HG03103 (cell line): ENCODE measurements around the gene KCTD2.

Experiments used
- ATAC-seq: cut with Tn5 transposase; IDR thresholded peaks from one replicate; pipeline ENCODE4 v1.9.1; 2021; ENCODE audit warnings: low read depth; ENCODE audit not compliant: unreplicated experiment

KCTD2 gene

DNA sequence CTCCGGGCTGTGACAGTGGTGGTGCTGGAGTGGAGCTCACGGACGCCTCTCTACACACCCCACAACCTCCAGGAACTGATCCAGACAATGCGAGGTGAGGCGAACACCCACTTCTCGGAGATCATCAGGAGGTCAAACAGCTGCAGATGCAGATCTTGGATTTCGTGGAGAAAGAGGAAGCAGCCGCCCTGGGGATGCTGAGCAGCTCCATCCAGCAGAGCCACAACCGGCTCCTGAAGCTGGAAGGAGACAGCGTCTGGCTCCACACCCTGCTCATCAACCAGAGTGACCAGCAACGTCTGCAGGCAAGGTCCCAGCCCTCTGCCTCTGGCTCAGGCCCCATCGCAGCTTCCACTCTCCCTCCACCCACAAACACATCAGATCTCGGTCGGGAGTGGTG, 27.5 kb downstream of the KCTD2 start:
- ATAC-seq = no peak

DNA sequence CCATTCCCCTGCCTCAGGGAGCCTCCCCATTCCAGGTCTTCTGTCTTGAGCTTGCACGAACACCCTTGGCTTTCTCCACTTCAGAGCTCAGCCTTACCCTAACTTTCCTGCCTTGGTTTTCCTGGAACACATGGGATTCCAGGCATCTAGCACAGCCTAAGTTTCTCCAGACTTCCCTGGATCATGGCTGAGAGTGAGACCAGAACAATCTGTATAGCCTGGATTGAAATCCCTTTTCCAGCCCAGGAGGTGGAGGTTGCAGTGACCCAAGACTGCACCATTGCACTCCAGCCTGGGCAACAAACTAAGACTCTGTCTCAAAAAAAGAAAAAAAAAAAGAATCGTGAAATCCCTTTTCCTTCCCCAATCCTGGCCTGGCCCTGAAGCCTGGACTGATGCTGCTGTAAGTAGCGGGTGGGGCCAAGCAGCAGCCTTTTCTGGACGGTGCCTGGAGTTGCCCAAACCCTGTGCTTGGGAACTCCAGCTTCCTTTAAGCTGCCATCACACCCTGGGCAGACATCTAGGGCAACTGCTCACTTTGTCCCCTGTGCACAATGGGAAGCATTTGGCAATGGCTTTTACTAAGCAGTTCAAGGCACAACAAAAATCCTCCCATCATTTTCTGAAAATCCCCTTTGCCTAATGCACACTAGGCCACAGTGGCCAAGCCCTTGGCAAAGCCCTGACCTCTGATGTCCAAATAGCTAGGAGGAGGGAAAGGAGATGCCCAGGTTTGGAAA, 28.7 kb downstream of the KCTD2 start:
- ATAC-seq = no peak

DNA sequence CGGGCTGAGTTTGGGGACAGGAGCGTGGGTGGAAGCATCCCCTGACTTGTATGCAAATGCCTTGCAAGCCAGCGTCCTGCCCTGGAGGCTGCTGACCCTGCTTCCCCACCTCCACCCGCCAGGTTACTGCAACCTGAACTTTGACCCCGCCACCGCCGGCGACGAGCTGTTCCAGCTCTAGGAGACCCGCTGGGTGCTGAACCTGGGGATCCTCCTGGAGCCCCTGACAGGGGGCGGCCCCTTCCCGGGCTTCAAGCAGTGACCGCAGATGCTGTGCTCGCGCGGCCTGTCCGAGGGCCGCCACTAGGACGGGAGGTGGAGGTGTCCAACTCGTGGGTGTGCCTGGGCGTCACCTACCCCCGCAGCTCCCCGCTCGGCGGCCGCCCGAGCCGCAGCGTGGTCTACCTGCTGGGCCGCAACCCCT, 30.1 kb downstream of the KCTD2 start:
- ATAC-seq = no peak

DNA sequence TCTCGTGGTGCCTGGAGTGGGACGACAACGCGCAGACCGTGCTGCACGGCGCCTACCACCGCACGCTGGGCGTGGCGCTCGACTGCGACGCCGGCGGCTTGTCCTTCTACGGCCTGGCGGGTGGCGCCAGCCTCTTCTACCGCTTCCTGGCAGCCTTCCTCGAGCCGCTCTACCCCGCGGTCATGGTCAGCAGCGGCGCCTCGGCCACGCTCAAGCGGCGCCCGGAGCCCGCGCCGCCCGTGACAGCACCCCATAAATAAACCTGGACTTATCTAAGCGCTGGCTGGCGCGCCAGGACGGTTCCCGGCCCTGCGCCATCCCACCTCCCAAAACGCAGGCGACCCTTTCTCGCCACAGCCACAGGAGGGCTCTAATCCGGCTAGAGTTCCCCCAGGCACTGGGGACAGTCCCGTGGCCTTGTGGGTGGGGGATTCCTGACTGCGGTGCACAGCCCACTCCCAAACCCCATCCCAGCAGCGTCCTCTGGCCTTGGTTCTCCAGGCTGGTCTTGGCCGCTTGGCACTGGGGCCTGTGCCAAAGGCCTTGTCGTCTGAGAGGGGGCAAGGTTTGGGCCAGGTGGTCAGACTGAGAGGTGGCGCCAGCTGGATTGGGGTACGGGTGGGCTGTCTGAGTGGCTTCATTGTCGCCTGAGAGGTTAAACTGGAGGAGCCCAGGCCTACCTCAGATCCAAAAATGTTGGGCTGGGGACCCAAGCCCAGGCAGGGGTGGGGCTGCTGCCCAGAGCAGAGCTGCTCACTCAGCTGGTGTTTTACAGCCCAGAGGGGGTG, 30.7 kb downstream of the KCTD2 start:
- no peak for ATAC-seq

DNA sequence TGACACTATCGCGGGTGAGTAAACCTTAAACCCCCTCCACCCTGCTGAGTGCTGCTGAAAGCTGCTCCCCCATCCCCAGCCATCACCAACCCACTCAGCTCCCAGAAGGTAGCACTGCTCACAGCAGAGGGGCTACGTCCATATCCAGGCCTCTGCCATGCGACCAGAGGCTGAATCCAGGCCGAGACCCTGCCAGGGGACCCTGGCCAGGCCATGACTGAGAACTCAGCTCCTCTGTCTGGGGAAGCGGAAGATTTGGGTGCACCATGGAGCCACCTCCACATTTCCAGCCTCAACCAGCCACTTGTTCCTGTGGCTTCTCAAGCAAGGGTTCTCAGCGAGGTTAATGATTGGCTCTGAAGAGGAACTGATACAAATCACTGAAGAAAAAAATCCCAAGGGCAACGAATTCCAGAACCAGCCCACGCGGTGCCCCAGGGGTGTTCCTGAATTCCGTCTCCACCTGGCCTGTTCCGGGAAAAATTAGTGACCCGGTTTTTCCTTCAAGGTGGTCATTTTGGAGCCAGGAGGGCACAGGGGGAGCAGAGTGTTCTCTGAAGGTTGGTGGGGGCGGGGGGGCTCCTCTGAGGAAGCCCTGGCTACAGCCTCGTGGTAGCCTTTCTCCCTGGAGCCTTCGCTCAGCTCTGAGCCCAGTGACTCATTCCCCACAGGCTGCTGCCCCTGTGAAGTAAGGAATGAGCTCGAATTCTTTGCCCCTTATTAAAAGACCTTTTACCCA, 31.4 kb downstream of the KCTD2 start:
- no peak for ATAC-seq

DNA sequence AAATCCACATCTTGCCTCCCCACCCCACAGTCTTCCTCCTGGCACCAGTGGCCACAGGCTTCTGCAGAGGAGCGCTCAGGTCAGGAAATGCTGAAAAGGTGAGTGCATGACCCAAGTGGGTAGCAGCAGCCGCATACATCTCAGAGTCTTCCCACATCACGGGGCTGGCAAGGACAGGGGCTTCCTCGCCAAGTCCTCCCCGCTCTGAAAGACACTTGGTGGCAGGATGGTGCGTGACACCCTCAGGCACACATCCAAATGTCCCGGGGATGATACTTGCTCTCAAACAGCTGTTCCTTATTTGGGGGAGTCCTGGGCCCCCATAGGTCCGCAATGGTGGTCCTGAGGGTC, 32.0 kb downstream of the KCTD2 start:
- ATAC-seq = no peak

DNA sequence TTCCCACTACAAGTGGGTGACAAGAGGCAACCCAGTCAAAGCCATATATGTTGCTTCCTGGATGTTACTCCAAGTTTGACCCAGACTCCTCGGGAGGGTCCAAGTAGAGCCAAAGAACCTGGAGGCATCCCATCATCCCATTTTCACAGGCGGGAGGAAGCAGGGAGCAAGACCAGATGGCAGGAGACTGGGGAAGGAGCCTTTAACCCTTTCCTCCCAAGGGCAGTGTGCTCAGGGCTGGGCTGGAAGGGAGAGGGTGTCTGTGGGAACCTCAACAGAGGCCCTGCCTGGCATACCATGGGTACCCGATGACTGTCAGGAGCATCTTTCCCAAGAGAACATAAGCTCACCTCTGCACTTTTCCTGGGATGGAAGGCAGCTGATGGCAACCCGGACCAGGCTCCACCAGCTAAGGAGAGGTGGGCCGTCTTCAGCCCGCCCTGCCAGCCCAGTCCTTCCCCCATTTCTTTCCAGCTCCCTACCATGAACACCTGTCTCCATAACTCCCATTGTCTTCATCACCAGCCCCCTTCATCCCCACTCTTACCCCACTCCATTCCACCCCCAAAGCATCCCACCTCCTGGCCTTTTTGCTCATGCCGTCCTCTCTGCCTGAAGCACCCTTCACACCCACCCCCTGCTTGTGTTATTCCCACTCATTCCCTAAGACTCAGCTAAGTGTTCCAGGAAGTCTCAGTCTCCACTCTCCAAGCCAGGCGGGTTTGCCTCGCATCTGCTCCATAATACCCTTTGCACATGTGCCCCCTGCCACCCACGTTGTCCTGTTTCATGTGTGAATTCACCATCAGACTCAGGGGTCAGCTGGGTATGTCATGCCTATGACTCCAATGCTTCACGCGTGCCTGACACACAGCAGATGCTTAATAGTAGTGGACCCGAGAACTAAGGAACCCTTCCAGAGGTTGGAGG, 34.9 kb downstream of the KCTD2 start:
- ATAC-seq = no peak

DNA sequence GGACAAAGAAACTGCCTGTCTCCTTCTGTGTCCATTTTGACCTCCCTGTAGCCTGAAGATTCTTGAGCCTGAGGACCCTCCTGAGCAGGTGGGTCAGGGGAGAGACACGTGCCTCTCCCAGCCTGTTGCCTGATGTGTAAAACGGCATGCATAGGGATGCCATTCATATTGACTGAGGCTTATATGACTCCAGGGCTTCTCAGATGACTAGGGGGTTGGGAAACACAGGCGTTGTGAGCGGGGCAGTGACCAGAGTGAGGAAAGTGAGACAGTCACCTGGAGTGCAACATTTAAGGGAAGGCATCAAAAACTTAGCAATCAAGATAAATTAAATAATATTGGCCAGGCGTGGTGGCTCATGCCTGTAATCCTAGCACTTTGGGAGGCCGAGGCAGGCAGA, 35.7 kb downstream of the KCTD2 start:
- no peak for ATAC-seq

DNA sequence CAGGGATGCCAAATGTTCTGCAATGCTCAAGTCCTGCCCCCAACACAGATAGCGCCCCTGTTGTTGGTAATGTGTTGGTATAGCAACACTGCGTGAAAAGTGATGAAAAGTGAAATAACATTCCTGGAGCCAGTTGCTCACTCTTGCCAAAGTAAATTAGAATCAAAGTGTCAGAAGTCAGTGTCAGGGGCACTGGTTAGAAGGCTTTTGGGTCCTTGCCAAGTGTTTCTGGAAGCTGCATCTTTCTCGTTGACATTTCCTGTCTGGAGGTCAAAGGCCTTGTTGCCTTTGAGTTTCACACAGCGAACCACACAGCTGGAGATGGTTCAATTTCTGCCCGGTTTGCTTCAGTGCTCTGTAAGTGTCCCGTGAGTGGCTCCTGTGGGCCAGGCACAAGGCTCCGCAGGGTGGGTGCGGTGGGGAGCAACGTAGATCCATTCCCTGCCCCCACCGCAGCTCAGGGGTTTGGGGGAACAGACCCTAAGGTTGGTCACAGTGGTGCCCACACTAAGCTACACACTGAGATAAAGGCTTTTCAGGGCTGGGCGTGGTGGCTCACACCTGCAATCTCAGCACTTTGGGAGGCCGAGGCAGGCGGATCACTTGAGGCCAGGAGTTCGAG, 37.1 kb downstream of the KCTD2 start:
- ATAC-seq = no peak

DNA sequence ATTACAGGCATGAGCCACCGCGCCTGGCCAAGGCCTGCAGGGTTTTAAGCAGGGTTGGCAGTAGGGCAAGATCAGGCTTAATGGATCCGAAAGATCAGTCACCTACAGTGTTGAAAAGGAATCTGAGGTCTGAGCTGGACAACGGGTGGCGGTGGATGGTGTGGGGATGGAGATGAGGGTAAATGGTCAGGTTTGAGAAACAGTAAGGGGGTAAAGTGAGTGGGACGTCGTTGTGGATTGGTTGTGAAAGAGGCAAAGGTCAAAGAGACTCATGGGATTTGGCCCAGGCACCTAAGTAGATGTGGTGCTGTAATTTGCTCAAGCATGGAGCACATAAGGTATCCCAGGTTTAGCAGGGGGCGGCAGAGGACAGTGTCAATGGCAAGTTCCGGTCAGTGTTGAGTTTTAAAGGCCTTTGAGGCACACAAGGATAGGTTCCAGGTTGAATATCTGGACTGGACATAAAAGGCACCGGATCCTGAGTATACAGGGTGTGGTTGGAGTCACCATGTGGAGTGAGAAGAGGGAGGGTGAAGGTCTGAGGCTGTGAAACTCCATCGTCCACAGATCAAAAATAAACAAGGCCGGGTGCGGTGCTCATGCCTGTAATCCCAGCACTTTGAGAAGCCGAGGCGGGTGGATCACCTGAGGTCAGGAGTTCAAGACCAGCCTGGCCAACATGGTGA, 39.6 kb downstream of the KCTD2 start:
- ATAC-seq = no peak

DNA sequence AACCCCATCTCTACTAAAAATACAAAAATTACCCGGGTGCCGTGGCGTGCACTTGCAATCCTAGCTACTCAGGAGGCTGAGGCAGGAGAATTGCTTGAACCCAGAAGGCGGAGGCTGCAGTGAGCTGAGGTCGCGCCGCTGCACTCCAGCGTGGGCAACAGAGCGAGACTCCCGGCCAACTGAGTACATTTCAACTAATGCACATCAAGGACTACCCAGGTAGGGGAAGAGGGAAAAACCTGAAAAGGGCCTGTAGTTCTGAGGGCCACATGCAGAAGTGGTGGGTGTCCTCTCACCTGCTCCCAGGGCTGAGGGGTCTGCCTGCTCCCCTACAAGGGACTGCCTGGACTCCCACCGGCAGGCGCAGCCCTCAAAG, 40.1 kb downstream of the KCTD2 start:
- no peak for ATAC-seq

DNA sequence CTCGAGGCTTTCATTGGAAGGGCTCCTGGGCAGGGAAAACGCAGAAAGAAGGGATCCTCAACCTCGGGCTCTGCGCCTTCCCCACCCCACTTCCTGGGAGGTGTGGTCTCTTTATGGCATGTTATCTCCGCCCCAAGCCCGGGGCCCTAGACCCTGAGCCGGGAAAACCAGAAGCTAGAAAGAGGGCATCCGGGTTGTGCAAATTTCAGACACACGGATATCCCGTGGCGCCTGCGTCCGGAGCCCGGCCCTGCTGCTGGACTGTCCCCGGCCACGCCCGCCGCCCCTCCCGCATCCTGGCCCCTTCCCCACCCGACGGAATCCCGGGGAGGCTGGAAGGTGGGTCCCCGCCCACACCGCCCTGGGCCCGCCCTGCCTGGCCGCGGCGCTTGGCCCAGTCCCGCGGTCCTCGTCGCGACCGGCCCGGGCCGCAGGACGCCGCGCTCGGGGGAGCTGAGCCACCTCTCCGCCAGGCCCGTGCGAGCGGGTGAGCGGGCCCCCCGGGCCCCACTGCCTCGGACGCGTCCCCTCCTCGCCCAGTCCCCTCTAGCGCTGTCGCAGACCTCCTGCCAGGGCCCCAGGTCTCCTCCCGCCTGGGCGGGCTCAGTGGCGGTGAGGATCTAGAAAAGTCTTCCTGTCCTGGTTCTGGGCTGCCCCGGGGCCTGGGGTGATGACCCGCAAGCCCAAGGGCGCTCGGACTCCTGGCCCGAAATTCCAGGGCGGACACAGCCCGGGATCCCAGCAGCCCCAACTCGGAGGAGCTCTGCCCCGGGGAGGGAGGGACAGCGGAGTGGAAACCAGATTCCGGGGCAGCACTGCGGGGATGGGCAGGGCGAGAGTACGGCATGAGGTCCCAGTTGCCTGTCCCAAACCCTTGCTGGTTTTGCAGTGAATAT, 40.8 kb downstream of the KCTD2 start, which contains the start of gene SLC16A5:
SLC16A5 (plus strand) TSS at position 397 of the 896 bp plus-strand sequence. CDS start 5,683 bp downstream, outside the sequence.
- no peak for ATAC-seq

DNA sequence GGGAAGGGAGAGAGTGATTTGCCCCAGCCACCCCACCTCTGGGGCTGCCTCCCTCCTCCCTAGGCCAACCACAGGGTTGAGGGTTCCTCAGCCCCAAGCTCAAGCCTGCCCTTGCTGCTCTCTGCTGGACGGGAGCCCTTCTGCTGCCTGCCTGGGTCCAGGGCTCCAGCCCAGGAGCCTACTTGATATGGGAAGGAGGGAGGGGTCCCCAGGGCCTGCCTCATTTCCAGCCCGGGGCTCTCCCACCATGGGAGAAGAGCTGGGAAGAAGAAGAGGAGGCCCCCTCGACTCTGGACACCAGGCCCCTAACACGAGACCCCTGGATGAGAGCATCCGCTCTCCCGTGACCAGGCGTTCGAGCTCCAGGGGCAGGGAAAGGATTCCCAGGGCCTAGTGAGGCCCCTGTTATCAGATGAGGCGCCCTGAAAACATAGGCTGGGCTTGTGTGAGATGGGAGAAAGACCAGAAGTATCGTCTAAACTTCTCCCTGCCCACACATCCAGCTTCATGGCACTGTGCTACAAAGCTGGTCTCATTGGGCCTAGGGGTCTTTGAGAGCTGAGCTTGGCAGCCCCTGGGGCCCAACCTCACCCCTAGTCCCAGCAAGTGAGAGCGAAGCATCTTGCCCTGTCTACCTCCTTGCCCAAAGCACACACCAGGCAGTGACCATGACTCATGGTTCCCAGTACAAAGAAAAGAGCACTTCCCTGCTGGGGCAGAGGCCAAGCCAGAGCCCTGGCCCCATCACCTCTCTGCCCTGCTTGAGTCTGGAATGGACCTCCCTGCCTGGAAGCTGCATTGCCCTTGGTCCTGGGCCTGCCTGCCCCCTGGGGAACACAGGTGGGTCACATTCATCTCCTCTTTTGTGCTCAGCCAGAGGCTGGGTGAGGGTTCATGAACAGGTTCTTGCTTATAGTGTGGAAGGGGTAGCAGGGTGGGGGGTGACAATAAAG, 41.7 kb downstream of the KCTD2 start:
- no peak for ATAC-seq

DNA sequence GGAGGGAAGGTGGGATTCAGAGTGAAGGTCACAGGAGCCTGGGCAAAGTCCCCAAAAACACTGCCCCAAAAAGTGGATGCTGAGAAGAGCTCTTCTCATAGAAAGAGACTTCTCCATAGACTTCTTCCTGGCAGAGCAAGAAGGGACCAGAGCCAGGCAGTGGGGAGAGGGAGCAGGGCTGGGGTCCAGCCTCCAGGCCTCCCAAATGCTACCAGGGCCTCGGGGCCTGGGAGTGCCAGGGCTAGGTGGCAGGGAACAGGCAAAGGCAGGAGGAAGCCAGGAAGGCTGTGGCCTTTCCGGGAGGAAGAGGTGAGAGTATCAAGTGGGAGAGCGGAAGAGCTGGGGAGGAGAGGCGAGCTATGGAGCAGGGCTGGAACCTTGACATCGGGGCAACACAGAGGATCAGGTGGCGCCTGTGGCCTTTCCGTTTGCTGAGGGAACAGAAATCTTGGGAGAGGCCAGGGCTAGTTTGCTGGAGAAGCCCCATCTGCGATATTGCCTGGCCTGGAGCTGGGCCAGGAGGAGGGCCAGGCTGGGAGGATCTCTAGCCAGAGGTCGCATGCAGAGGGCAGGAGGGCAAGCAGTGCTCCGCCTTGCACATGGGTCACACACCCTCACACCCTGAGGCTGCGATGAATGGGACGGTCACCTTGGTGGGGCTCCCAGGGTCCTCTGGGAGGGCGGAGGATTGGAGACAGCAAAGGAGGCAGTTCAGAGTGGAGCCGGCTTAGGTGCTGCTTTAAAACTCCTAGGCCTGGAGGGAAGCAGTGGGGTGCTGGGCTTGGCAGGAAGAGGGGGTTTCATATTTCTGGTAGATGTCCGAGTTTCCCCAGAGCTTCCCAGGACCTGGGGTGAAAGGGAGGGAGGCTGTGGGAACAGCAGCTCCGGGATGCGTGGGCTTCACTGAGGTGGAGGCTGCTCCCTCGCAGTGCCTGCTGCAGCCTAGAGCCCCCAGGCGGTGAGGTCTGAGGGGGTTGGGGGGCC, 44.1 kb downstream of the KCTD2 start:
- ATAC-seq = no peak

DNA sequence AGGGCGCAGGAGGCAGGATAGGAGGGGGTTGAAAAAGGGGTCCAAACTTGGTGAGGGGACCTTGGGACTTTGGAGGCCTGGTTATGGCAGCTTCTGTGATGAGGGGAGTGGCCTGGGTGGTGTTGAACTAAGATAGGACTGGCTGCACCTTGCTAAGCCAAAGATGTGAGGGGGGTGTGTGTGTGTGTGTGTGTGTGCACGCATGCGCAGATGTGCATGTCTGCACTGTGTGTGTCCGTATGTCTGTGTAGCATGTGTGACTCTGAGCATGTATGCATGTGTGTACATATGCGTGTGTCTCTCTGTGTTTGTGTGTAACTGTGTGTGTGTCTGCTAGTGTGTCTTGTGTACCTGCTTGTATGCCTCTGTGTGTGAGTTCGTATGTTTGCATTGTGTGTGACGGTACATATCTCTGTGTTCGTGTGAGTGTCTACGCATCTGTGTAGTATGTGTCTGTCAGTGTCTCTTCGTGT, 44.9 kb downstream of the KCTD2 start:
- ATAC-seq = no peak
